MM.1S (cell line): Measurements from ENCODE around the gene COBLL1.

Experiments used
- EZH2 ChIP-seq: fragments of 300-600 bp; sonication (generic); optimal IDR thresholded peaks from 2 replicates; pipeline ENCODE3; 2017; ENCODE audit warnings: low read depth, mild to moderate bottlenecking, antibody characterized with exemption, low read length, mixed read lengths
- TF ChIP-seq, protein P1 (sequence below): fragments of 300-600 bp; sonication (generic); IDR thresholded peaks from 2 replicates; pipeline ENCODE4 v1.5.1; 2016; ENCODE audit warnings: antibody characterized with exemption, low read length, mixed read lengths

DNA sequence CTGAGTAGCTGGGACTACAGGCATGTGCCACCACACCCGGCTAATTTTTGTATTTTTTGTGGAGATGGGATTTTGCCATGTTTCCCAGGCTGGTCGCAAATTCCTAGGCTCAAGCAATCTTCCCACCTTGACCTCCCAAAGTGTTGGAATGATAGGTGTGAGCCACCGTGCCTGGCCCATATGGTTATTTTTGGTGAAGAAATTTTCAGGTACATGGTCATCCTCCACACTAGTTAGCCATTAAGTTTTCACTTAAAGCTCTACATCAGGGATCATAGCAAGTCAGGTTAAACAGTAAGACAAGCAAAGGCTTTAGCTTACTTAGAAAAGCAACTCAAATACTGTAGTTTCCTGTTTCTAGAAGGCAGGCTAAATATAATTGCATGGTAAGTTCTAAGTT lies 116.1 kb downstream of the COBLL1 start:
- TF ChIP-seq, protein P1, sequence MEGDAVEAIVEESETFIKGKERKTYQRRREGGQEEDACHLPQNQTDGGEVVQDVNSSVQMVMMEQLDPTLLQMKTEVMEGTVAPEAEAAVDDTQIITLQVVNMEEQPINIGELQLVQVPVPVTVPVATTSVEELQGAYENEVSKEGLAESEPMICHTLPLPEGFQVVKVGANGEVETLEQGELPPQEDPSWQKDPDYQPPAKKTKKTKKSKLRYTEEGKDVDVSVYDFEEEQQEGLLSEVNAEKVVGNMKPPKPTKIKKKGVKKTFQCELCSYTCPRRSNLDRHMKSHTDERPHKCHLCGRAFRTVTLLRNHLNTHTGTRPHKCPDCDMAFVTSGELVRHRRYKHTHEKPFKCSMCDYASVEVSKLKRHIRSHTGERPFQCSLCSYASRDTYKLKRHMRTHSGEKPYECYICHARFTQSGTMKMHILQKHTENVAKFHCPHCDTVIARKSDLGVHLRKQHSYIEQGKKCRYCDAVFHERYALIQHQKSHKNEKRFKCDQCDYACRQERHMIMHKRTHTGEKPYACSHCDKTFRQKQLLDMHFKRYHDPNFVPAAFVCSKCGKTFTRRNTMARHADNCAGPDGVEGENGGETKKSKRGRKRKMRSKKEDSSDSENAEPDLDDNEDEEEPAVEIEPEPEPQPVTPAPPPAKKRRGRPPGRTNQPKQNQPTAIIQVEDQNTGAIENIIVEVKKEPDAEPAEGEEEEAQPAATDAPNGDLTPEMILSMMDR, result no peak
- no peak for TF ChIP-seq EZH2
